ENCODE measurements around the gene ADAM10.

- no peak for TF ChIP-seq CTCF (IDR thresholded peaks at IDR 0.05)
- TF ChIP-seq POLR2A (IDR thresholded peaks at IDR 0.05), result no peak
- no peak for TF ChIP-seq POLR2AphosphoS5 (IDR thresholded peaks at IDR 0.05)
Measured at GRCh38 chr15:58583171-58583908, 166.2 kb downstream of the ADAM10 start.

Measured in breast epithelium (tissue), 3 donors.